Medulla oblongata (tissue), 1 donor: Measurements from ENCODE around the gene PCDHB6.
"Not testable (repeated sequence)": the region's sequence is repeated elsewhere in the genome, so short reads cannot be mapped to it uniquely, and the experiment has no call there.

Source experiments
- DNase-seq: peaks from one replicate; pipeline ENCODE4 v3.0.0-alpha.2; 2015; ENCODE audit errors: extremely low spot score

PCDHB6 gene

GRCh38 chr5:141149812-141150211 is at the start of gene PCDHB6:
Gene PCDHB6 (plus strand): TSS chr5:141150057. CDS start chr5:141150258, 201 bp downstream.
- DNase-seq, result peak; percentile 17

DNA sequence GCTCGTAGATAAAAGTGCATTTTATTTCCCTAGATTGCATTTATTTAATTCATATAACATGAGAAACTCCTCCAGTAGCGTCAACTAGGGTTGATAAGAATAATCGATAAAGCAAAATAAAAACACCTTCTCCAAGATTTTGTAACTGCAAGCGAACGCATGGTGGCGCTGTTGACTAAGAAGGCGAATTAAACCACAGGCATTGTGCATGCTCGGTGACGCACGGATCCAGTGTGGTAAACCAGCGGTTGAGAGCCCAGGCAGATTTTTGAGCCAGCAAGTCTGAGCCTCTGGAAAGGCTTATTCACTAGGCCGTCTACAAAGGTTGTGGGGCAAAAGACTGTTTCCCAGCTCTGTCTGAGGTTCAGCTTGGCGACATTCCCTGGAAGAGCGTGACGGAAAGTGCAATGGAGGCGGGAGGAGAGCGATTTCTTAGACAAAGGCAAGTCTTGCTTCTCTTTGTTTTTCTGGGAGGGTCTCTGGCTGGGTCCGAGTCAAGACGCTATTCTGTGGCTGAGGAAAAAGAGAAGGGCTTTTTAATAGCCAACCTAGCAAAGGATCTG is 49.5 kb upstream of the PCDHB6 start, which contains the start of gene PCDHB3:
Gene PCDHB3 (plus strand): TSS at position 231 of the 563 bp plus-strand sequence. CDS start 177 bp downstream, at position 408.
- DNase-seq, result peak; percentile 44

DNA sequence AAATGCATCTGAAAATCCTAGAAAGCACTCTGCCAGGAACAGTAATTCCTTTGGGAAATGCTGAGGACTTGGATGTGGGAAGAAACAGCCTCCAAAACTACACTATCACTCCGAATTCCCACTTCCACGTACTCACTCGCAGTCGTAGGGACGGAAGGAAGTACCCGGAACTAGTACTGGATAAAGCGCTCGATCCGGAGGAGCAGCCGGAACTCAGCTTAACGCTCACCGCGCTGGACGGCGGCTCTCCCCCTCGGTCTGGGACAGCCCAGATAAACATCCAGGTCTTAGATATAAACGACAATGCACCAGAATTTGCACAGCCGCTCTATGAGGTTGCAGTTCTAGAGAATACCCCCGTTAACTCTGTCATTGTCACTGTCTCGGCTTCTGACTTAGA is 48.8 kb upstream of the PCDHB6 start:
- DNase-seq, result no peak

DNA sequence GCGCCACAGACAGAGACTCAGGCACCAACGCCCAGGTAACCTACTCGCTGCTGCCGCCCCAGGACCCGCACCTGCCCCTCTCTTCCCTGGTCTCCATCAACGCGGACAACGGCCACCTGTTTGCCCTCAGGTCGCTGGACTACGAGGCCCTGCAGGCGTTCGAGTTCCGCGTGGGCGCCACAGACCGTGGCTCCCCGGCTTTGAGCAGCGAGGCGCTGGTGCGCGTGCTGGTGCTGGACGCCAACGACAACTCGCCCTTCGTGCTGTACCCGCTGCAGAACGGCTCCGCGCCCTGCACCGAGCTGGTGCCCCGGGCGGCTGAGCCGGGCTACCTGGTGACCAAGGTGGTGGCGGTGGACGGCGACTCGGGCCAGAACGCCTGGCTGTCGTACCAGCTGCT is 47.8 kb upstream of the PCDHB6 start:
- not testable (repeated sequence) for DNase-seq

- not testable (repeated sequence) for DNase-seq
Observed at GRCh38 chr5:141102471-141102870, 47.4 kb upstream of the PCDHB6 start.

- no peak for DNase-seq
Observed at GRCh38 chr5:141105350-141105749, 44.5 kb upstream of the PCDHB6 start.

GRCh38 chr5:141119250-141119649 is 30.6 kb upstream of the PCDHB6 start:
- no peak for DNase-seq

GRCh38 chr5:141121563-141121962 is 28.3 kb upstream of the PCDHB6 start, which contains the start of gene PCDHB4:
Gene PCDHB4 (plus strand): TSS chr5:141121818. CDS start chr5:141121999, 181 bp downstream.
- peak; percentile 73 for DNase-seq

GRCh38 chr5:141121985-141122384 is 27.9 kb upstream of the PCDHB6 start:
- no peak for DNase-seq

- not testable (repeated sequence) for DNase-seq
Observed at GRCh38 chr5:141123396-141124135, 26.3 kb upstream of the PCDHB6 start.

DNA sequence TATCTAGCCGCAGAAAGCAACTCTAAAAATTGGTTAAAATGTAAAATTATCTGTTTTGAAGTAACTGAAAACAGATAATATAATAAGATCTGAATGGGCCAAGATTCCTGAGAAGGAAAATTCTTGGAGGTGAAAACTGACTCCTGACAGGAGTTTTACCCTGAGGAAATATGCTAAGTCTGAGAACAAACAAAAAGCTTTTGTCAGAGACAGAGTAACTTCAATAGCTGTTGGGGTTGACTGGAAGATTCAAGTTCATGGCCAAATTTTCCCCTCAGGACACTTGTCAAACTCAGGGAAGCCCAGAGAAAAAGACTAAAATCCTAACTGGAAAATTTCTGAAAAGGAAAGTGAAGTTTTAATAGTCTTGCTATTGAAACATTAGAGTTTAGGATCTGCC is 22.6 kb upstream of the PCDHB6 start:
- no peak for DNase-seq

- DNase-seq, result peak; percentile 26
Observed at GRCh38 chr5:141135030-141135717, 14.7 kb upstream of the PCDHB6 start, which contains the start of gene PCDHB5. Gene PCDHB5 (plus strand): TSS chr5:141135206. CDS start chr5:141135435, 229 bp downstream.

GRCh38 chr5:141135718-141136266 is 14.1 kb upstream of the PCDHB6 start:
- DNase-seq, result no peak

DNA sequence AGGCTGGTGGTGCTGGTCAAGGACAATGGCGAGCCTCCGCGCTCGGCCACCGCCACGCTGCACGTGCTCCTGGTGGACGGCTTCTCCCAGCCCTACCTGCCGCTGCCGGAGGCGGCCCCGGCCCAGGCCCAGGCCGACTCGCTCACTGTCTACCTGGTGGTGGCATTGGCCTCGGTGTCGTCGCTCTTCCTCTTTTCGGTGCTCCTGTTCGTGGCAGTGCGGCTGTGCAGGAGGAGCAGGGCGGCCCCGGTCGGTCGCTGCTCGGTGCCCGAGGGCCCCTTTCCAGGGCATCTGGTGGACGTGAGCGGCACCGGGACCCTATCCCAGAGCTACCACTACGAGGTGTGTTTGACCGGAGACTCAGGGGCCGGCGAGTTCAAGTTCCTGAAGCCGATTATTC is 12.5 kb upstream of the PCDHB6 start:
- not testable (repeated sequence) for DNase-seq

- no peak for DNase-seq
Observed at GRCh38 chr5:141150224-141150992, 551 bp downstream of the PCDHB6 start.

- no peak for DNase-seq
Observed at GRCh38 chr5:141150993-141151325, 1.1 kb downstream of the PCDHB6 start.

GRCh38 chr5:141151632-141152031 is 1.8 kb downstream of the PCDHB6 start:
- DNase-seq, result not testable (repeated sequence)

DNA sequence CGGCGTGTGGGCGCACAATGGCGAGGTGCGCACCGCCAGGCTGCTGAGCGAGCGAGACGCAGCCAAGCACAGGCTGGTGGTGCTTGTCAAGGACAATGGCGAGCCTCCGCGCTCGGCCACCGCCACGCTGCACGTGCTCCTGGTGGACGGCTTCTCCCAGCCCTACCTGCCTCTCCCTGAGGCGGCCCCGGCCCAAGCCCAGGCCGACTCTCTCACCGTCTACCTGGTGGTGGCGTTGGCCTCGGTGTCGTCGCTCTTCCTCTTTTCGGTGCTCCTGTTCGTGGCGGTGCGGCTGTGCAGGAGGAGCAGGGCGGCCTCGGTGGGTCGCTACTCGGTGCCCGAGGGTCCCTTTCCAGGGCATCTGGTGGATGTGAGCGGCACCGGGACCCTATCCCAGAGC is 2.2 kb downstream of the PCDHB6 start:
- DNase-seq, result not testable (repeated sequence)

GRCh38 chr5:141155540-141156374 is 5.9 kb downstream of the PCDHB6 start:
- DNase-seq, result peak; percentile 8

DNA sequence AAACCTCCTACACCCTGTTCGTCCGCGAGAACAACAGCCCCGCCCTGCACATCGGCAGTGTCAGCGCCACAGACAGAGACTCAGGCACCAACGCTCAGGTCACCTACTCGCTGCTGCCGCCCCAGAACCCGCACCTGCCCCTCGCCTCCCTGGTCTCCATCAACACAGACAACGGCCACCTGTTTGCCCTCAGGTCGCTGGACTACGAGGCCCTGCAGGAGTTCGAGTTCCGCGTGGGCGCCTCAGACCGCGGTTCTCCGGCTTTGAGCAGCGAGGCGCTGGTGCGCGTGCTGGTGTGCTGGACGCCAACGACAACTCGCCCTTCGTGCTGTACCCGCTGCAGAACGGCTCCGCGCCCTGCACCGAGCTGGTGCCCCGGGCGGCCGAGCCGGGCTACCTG is 7.5 kb downstream of the PCDHB6 start:
- not testable (repeated sequence) for DNase-seq

DNA sequence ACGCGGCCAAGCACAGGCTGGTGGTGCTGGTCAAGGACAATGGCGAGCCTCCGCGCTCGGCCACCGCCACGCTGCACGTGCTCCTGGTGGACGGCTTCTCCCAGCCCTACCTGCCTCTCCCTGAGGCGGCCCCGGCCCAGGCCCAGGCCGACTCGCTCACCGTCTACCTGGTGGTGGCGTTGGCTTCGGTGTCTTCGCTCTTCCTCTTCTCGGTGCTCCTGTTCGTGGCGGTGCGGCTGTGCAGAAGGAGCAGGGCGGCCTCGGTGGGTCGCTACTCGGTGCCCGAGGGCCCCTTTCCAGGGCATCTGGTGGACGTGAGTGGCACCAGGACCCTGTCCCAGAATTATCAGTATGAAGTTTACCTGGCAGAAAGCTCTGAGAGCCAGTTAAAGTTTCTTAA is 8.0 kb downstream of the PCDHB6 start:
- DNase-seq, result not testable (repeated sequence)
